GM23338 (cell line): ENCODE results near the gene CCDC71L. TPM values are rescaled to one million over a fixed set of nuclear protein-coding genes. Genes with fewer than 3 reads are reported as not detected.

Source experiments
- ATAC-seq: fragments of 200-7000 bp; cut with Tn5 transposase; 3 replicates; pipeline ENCODE4 v1.9.1; 2020
- DNase-seq: peaks from one replicate; pipeline ENCODE4 v3.0.0-alpha.2; 2015; ENCODE audit warnings: low spot score
- H2AFZ ChIP-seq: fragments of 200-600 bp; sonication (generic); 2 replicates; pipeline ENCODE4 v1.8.0; 2016; ENCODE audit warnings: antibody characterized with exemption, mild to moderate bottlenecking, moderate library complexity
- H3F3A ChIP-seq: fragments of 200-600 bp; sonication (generic); replicated peaks from 2 replicates; pipeline ENCODE4 v1.8.0; 2017; ENCODE audit warnings: antibody characterized with exemption, mixed run types, low read depth
- H3K27ac ChIP-seq: fragments of 200-600 bp; sonication (generic); 2 replicates; pipeline ENCODE4 v1.6.1; 2016; ENCODE audit warnings: low read depth
- H3K27me3 ChIP-seq: fragments of 200-600 bp; sonication (generic); 2 replicates; pipeline ENCODE4 v1.8.0; 2016; ENCODE audit warnings: mild to moderate bottlenecking, mixed run types, moderate library complexity; ENCODE audit not compliant: insufficient read depth
- H3K36me3 ChIP-seq: fragments of 200-600 bp; sonication (generic); 2 replicates; pipeline ENCODE4 v1.8.0; 2016; ENCODE audit warnings: mild to moderate bottlenecking; ENCODE audit not compliant: insufficient read depth
- H3K4me1 ChIP-seq: fragments of 200-600 bp; sonication (generic); 2 replicates; pipeline ENCODE4 v1.8.0; 2016; ENCODE audit warnings: mild to moderate bottlenecking, moderate library complexity; ENCODE audit not compliant: insufficient read depth
- H3K4me2 ChIP-seq: fragments of 200-600 bp; sonication (generic); 2 replicates; pipeline ENCODE4 v1.7.1; 2017; ENCODE audit warnings: mixed run types
- H3K4me3 ChIP-seq: fragments of 200-600 bp; sonication (generic); 2 replicates; pipeline ENCODE4 v1.6.1; 2016; ENCODE audit warnings: mixed run types
- H3K79me2 ChIP-seq: fragments of 200-600 bp; sonication (generic); replicated peaks from 2 replicates; pipeline ENCODE4 v1.8.0; 2017; ENCODE audit warnings: mild to moderate bottlenecking; ENCODE audit not compliant: insufficient read depth
- H3K9me2 ChIP-seq: fragments of 200-600 bp; sonication (generic); 2 replicates; pipeline ENCODE4 v1.8.0; 2017; ENCODE audit not compliant: insufficient read depth
- H4K20me1 ChIP-seq: fragments of 200-600 bp; sonication (generic); replicated peaks from 2 replicates; pipeline ENCODE4 v1.8.0; 2017; ENCODE audit warnings: mild to moderate bottlenecking; ENCODE audit not compliant: insufficient read depth
- H3K27ac Mint-ChIP-seq: 2 replicates; pipeline ENCODE4 v1.8.0; 2020; ENCODE audit warnings: inconsistent platforms, mild to moderate bottlenecking, moderate library complexity, mixed read lengths
- H3K27me3 Mint-ChIP-seq: 3 replicates; pipeline ENCODE4 v1.8.0; 2022; ENCODE audit warnings: low read depth, mild to moderate bottlenecking, moderate library complexity, mixed read lengths, inconsistent platforms; ENCODE audit not compliant: insufficient read depth, poor library complexity
- H3K36me3 Mint-ChIP-seq: 3 replicates; pipeline ENCODE4 v1.8.0; 2021; ENCODE audit warnings: low read depth, mild to moderate bottlenecking, inconsistent platforms, moderate library complexity, mixed read lengths
- H3K4me1 Mint-ChIP-seq: 3 replicates; pipeline ENCODE4 v1.8.0; 2020; ENCODE audit warnings: mild to moderate bottlenecking, inconsistent platforms, mixed read lengths
- H3K4me3 Mint-ChIP-seq: 3 replicates; pipeline ENCODE4 v1.8.0; 2021; ENCODE audit warnings: moderate library complexity, mild to moderate bottlenecking, inconsistent platforms, mixed read lengths
- H3K9me3 Mint-ChIP-seq: 3 replicates; pipeline ENCODE4 v1.8.0; 2020; ENCODE audit warnings: moderate library complexity, mild to moderate bottlenecking, inconsistent platforms, mixed read lengths
- CREB1 ChIP-seq: fragments of 250-450 bp; sonication (Bioruptor Pico); IDR thresholded peaks from 2 replicates; pipeline ENCODE4 v1.5.0; 2020; ENCODE audit warnings: low read depth, mild to moderate bottlenecking, moderate library complexity
- CTCF ChIP-seq, 2 experiments: fragments of 200-600 bp in 1 of 2; sonication (generic) in 1 of 2; conservative IDR thresholded peaks; 2 replicates each; pipeline versions ENCODE4 v1.5.1 to v1.6.1; 2016 to 2017; ENCODE audit warnings: antibody characterized with exemption in 2 of 2, low read depth in 2 of 2, mild to moderate bottlenecking in 2 of 2, moderate library complexity in 1 of 2
- EZH2 ChIP-seq: fragments of 200-600 bp; sonication (generic); IDR thresholded peaks from one replicate; pipeline ENCODE4 v1.8.0; 2017; ENCODE audit warnings: antibody characterized with exemption, mild to moderate bottlenecking, low read depth; ENCODE audit not compliant: unreplicated experiment
- EZH2phosphoT487 ChIP-seq: fragments of 200-600 bp; sonication (generic); IDR thresholded peaks from one replicate; pipeline ENCODE4 v1.8.1; 2018; ENCODE audit warnings: antibody characterized with exemption; ENCODE audit not compliant: unreplicated experiment
- JUNB ChIP-seq: IDR thresholded peaks from one replicate; pipeline ENCODE4 v1.6.1; 2016; ENCODE audit warnings: antibody characterized with exemption; ENCODE audit not compliant: unreplicated experiment
- NANOG ChIP-seq: IDR thresholded peaks from 2 replicates; pipeline ENCODE4 v1.6.1; 2016; ENCODE audit warnings: antibody characterized with exemption, borderline replicate concordance
- POLR2AphosphoS5 ChIP-seq: IDR thresholded peaks from 2 replicates; pipeline ENCODE4 v1.6.1; 2016; ENCODE audit warnings: antibody characterized with exemption, low read depth
- STAT1 ChIP-seq: IDR thresholded peaks from one replicate; pipeline ENCODE4 v1.6.1; 2016; ENCODE audit warnings: antibody characterized with exemption; ENCODE audit not compliant: unreplicated experiment
- ZNF114 ChIP-seq: fragments of 250-450 bp; sonication (Bioruptor Pico); IDR thresholded peaks from 2 replicates; pipeline ENCODE4 v1.5.0; 2020; ENCODE audit warnings: mild to moderate bottlenecking, moderate library complexity
- ZNF331 ChIP-seq: fragments of 250-450 bp; sonication (Bioruptor Pico); IDR thresholded peaks from 2 replicates; pipeline ENCODE4 v1.5.0; 2020; ENCODE audit warnings: low read depth, mild to moderate bottlenecking, moderate library complexity
- ZNF462 ChIP-seq: fragments of 250-450 bp; sonication (Bioruptor Pico); IDR thresholded peaks from 2 replicates; pipeline ENCODE4 v1.5.0; 2020; ENCODE audit warnings: mild to moderate bottlenecking, moderate library complexity
- polyA plus RNA-seq: library from polyadenylated mRNA; unstranded; fragments of >200 nt; fragmentation: Nextera tagmentation; extraction: Ambion mirVana; gene quantifications from 2 replicates; pipeline ENCODE4 v1.2.1, GENCODE V29; 2016
- total RNA-seq: library from RNA; depleted of rRNA; stranded (reverse); fragments of >200 nt; shearing (Covaris generic); gene quantifications from 2 replicates; pipeline ENCODE4 v1.2.3, GENCODE V29; 2014
- TF ChIP-seq, protein P1 (sequence below): IDR thresholded peaks from 2 replicates; pipeline ENCODE4 v1.6.1; 2016; ENCODE audit warnings: antibody characterized with exemption
- TF ChIP-seq, protein P2 (sequence below): IDR thresholded peaks from one replicate; pipeline ENCODE4 v1.6.1; 2018; ENCODE audit warnings: antibody characterized with exemption; ENCODE audit not compliant: unreplicated experiment

CCDC71L gene
- total and polyA plus RNA-seq, 2 experiments from 2014 or later: 8.4 to 32.3 TPM

GRCh38 chr7:106619213-106619612 is 41.7 kb downstream of the CCDC71L start:
- no peak overlapping the region for H3K4me3 Mint-ChIP-seq
- no peaks in the 10 kb centered on the region for H3K4me1 ChIP-seq
- no peak overlapping the region for H3K27ac ChIP-seq
- H3F3A ChIP-seq: no peaks in the 10 kb centered on the region
- H2AFZ ChIP-seq: 0 out of 2 replicates have a peak overlapping the region, but pooled peaks have one; percentile 23
- ATAC-seq: no peak
- H3K4me2 ChIP-seq: no peak overlapping the region
- no peaks in the 10 kb centered on the region for H3K27me3 Mint-ChIP-seq
- DNase-seq: no peak
- H3K4me3 ChIP-seq: no peak overlapping the region
- H3K9me2 ChIP-seq: no peaks in the 10 kb centered on the region; the same call in 1 of the 2 replicates
- no peaks in the 10 kb centered on the region for H3K36me3 Mint-ChIP-seq
- TF ChIP-seq NANOG (no peak), POLR2AphosphoS5 (no peak), ZNF331 (CRISPR knock-in tag) (no peak), ZNF462 (CRISPR knock-in tag) (no peak), STAT1 (no peak), CREB1 (no peak), CTCF (conservative IDR thresholded peaks at IDR 0.05; ENCODE audit: low read depth in 2 of 2) (no peak), ZNF114 (CRISPR knock-in tag) (no peak), JUNB (no peak), EZH2 (no peak), EZH2phosphoT487 (no peak)
- TF ChIP-seq, protein P1, sequence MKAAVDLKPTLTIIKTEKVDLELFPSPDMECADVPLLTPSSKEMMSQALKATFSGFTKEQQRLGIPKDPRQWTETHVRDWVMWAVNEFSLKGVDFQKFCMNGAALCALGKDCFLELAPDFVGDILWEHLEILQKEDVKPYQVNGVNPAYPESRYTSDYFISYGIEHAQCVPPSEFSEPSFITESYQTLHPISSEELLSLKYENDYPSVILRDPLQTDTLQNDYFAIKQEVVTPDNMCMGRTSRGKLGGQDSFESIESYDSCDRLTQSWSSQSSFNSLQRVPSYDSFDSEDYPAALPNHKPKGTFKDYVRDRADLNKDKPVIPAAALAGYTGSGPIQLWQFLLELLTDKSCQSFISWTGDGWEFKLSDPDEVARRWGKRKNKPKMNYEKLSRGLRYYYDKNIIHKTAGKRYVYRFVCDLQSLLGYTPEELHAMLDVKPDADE: no peak
- TF ChIP-seq, protein P2, sequence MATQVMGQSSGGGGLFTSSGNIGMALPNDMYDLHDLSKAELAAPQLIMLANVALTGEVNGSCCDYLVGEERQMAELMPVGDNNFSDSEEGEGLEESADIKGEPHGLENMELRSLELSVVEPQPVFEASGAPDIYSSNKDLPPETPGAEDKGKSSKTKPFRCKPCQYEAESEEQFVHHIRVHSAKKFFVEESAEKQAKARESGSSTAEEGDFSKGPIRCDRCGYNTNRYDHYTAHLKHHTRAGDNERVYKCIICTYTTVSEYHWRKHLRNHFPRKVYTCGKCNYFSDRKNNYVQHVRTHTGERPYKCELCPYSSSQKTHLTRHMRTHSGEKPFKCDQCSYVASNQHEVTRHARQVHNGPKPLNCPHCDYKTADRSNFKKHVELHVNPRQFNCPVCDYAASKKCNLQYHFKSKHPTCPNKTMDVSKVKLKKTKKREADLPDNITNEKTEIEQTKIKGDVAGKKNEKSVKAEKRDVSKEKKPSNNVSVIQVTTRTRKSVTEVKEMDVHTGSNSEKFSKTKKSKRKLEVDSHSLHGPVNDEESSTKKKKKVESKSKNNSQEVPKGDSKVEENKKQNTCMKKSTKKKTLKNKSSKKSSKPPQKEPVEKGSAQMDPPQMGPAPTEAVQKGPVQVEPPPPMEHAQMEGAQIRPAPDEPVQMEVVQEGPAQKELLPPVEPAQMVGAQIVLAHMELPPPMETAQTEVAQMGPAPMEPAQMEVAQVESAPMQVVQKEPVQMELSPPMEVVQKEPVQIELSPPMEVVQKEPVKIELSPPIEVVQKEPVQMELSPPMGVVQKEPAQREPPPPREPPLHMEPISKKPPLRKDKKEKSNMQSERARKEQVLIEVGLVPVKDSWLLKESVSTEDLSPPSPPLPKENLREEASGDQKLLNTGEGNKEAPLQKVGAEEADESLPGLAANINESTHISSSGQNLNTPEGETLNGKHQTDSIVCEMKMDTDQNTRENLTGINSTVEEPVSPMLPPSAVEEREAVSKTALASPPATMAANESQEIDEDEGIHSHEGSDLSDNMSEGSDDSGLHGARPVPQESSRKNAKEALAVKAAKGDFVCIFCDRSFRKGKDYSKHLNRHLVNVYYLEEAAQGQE: no peak
- H3K79me2 ChIP-seq: no peaks in the 10 kb centered on the region
- no peaks in the 10 kb centered on the region for H3K36me3 ChIP-seq
- H3K9me3 Mint-ChIP-seq: peaks cover 10% of the 10 kb centered on the region; the same call in 2 of the 3 replicates
- H3K27me3 ChIP-seq: no peaks in the 10 kb centered on the region
- H3K27ac Mint-ChIP-seq: no peak overlapping the region
- no peaks in the 10 kb centered on the region for H3K4me1 Mint-ChIP-seq
- no peaks in the 10 kb centered on the region for H4K20me1 ChIP-seq
